T-helper 2 cell treated with Interferon-gamma antibody and Interleukin-4, amounts not matched to agents 5 μg/mL and 100 μg/mL, for 36 hours (primary cell): ENCODE data around the gene SLC49A4.

Experiments used
- DNase-seq: peaks from one replicate; pipeline ENCODE4 v3.0.0; 2021; ENCODE audit warnings: low spot score
- H3K27ac Mint-ChIP-seq: one replicate; pipeline ENCODE4 v1.8.0; 2021; ENCODE audit warnings: mild to moderate bottlenecking, mixed read lengths
- H3K27me3 Mint-ChIP-seq: one replicate; pipeline ENCODE4 v1.8.0; 2021; ENCODE audit warnings: low read depth, mixed read lengths
- H3K36me3 Mint-ChIP-seq: one replicate; pipeline ENCODE4 v1.8.0; 2021; ENCODE audit warnings: low read depth, mixed read lengths
- H3K4me1 Mint-ChIP-seq: one replicate; pipeline ENCODE4 v1.8.0; 2021; ENCODE audit warnings: low read depth, mixed read lengths
- H3K4me3 Mint-ChIP-seq: one replicate; pipeline ENCODE4 v1.8.0; 2022; ENCODE audit warnings: mild to moderate bottlenecking, moderate library complexity, mixed read lengths
- H3K9me3 Mint-ChIP-seq: one replicate; pipeline ENCODE4 v1.8.0; 2021; ENCODE audit warnings: mixed read lengths

Gene SLC49A4

DNA sequence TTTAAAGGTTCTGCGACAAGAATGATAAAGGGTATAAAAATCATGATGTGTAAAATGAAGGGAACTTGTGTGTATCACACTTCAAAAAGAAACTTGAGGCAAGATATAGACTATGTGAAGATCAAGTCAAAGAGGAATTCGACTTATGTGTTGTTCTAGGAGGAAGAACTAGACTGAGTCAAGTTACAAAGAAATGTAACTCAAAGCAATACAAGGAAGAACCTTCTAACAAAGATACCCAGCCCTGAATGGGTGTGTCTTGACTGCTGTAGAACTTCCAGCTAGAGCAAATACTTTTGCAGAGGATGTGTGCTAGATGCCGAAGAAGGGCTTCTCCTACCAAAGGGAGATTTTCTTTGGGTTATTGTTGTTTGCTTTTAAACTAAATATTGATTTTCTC lies 2.4 kb downstream of the SLC49A4 start:
- Mint-ChIP-seq H3K4me3 (no peak overlapping the region), H3K27ac (no peak overlapping the region), H3K4me1 (peaks cover 27% of the 10 kb centered on the region), H3K36me3 (peaks cover 6% of the 10 kb centered on the region), H3K9me3 (no peaks in the 10 kb centered on the region), H3K27me3 (no peaks in the 10 kb centered on the region)
- DNase-seq = no peak

DNA sequence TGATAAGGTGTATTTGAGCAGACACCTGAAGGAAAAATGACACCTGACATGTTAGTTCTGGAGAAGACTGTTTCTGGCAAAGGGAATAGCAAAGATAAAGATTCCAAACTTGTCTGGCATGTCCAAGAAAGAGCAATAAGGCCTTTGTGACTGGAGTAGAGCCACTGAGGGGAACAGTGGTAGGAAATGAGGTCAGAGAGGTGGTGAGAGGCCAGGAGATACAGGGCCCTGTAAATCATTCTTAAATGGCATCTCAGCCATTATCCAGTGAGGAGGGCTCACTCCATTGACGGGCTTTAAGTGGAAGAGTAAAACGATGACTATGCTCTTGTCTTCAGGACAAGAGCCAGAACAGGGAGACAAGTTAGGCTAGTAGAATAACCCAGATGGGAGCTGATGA lies 4.5 kb downstream of the SLC49A4 start:
- H3K4me3 Mint-ChIP-seq = no peak overlapping the region
- H3K36me3 Mint-ChIP-seq = peaks cover 6% of the 10 kb centered on the region
- no peak for DNase-seq
- H3K4me1 Mint-ChIP-seq = peaks cover 20% of the 10 kb centered on the region
- no peaks in the 10 kb centered on the region for H3K27me3 Mint-ChIP-seq
- no peaks in the 10 kb centered on the region for H3K9me3 Mint-ChIP-seq
- no peak overlapping the region for H3K27ac Mint-ChIP-seq

- no peak for DNase-seq
- Mint-ChIP-seq H3K9me3 (no peaks in the 10 kb centered on the region), H3K4me3 (no peak overlapping the region), H3K27me3 (no peaks in the 10 kb centered on the region), H3K36me3 (peaks cover 6% of the 10 kb centered on the region), H3K27ac (no peak overlapping the region), H3K4me1 (peaks cover 18% of the 10 kb centered on the region)
Observed at GRCh38 chr3:122800031-122800430, 5.2 kb downstream of the SLC49A4 start.

- Mint-ChIP-seq H3K27me3 (no peaks in the 10 kb centered on the region), H3K36me3 (peaks cover 6% of the 10 kb centered on the region), H3K27ac (no peak overlapping the region), H3K9me3 (no peaks in the 10 kb centered on the region), H3K4me1 (peaks cover 15% of the 10 kb centered on the region), H3K4me3 (no peak overlapping the region)
- no peak for DNase-seq
Observed at GRCh38 chr3:122800706-122801237, 5.9 kb downstream of the SLC49A4 start.

DNA sequence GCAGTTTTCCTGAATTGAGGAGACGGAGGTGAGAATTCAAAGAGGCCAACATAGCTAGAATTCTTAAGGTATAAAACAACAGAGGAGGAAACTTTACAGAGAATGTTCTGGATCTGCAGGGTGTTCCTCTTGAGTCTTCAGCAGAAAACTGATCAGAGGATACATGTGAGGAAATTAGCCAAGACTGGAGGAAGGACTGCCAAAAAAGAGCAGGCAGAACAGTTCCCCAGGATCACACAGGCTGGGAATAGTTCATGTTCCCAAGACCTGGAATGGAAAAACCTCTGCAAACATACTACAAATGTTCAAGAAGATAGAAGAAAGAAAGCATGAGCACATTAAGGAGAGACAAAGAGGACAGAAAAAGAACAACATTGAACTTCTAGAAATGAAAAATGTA lies 7.5 kb downstream of the SLC49A4 start:
- H3K9me3 Mint-ChIP-seq = no peaks in the 10 kb centered on the region
- no peak overlapping the region for H3K27ac Mint-ChIP-seq
- H3K36me3 Mint-ChIP-seq = peaks cover 1% of the 10 kb centered on the region
- no peaks in the 10 kb centered on the region for H3K27me3 Mint-ChIP-seq
- DNase-seq = no peak
- H3K4me1 Mint-ChIP-seq = peaks cover 4% of the 10 kb centered on the region
- H3K4me3 Mint-ChIP-seq = no peak overlapping the region

DNA sequence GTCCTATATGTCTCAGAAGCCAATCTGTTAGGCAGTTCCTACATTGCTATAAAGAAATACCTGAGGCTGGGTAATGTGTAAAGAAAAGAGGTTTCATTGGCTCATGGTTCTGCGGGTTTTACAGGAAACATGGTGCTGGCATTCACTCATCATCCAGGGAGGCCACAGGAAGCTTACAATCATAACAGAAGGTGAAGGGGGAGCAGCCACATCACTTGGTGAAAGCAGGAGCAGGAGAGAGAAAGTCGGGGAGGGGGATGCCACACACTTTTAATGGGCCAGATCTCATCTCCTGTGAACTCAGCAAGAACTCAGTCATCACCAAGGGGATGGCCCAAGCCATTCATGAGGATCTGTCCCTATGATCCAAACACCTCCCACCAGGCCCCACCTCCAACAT lies 9.1 kb downstream of the SLC49A4 start:
- Mint-ChIP-seq H3K27me3 (no peaks in the 10 kb centered on the region), H3K4me1 (peaks cover 2% of the 10 kb centered on the region), H3K9me3 (no peaks in the 10 kb centered on the region), H3K27ac (no peak overlapping the region), H3K4me3 (no peak overlapping the region), H3K36me3 (peaks cover 4% of the 10 kb centered on the region)
- no peak for DNase-seq

- Mint-ChIP-seq H3K4me3 (no peak overlapping the region), H3K4me1 (no peaks in the 10 kb centered on the region), H3K27ac (no peak overlapping the region), H3K9me3 (no peaks in the 10 kb centered on the region), H3K36me3 (peaks cover 4% of the 10 kb centered on the region), H3K27me3 (no peaks in the 10 kb centered on the region)
- DNase-seq = no peak
Observed at GRCh38 chr3:122810734-122811133, 15.9 kb downstream of the SLC49A4 start.

GRCh38 chr3:122816587-122816986 lies 21.7 kb downstream of the SLC49A4 start:
- H3K4me1 Mint-ChIP-seq = no peaks in the 10 kb centered on the region
- no peaks in the 10 kb centered on the region for H3K36me3 Mint-ChIP-seq
- DNase-seq = no peak
- H3K9me3 Mint-ChIP-seq = no peaks in the 10 kb centered on the region
- H3K4me3 Mint-ChIP-seq = no peak overlapping the region
- H3K27ac Mint-ChIP-seq = no peak overlapping the region
- no peaks in the 10 kb centered on the region for H3K27me3 Mint-ChIP-seq

DNA sequence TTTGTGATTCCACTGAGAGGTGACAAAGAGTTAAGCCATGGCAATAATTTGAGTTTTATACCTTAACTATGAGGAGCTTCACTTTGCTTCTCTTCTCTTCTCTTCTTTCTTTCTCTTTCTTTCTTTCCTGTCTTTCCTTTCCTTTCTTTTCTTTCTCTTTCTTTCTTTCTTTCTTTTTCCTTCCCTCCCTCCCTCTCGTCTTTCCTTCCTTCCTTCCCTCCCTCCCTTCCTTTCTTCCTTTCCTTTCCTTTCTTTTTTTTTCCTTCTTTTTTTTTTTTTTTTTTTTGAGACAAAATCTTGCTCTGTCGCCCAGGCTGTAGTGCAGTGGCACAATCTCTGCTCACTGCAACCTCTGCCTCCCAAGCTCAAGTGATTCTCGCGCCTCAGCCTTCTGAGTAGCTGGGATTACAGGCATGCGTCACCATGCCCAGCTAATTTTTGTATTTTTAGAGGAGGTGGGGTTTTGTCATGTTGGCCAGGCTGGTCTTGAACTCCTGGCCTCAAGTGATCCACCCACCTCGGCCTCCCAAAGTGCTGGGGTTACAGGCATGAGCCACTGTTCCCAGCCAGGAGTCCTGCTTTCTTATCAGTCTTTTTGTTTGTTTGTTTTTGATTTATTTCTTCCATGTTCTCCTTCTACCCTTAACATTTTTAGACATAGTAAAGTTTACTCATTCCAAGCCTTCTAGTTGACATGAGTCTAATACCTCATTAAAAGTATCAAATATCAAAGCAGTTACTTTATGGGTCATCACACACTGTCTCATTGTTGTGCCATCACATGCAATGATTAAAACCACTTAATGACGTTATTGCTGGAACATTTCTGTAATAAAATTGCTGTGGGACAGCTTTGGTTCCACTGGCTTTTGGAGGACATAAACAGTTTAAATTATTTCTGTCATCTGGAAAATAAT lies 29.9 kb downstream of the SLC49A4 start:
- no peak for DNase-seq
- H3K9me3 Mint-ChIP-seq = no peaks in the 10 kb centered on the region
- no peaks in the 10 kb centered on the region for H3K4me1 Mint-ChIP-seq
- no peak overlapping the region for H3K27ac Mint-ChIP-seq
- no peaks in the 10 kb centered on the region for H3K36me3 Mint-ChIP-seq
- no peak overlapping the region for H3K4me3 Mint-ChIP-seq
- no peaks in the 10 kb centered on the region for H3K27me3 Mint-ChIP-seq

DNA sequence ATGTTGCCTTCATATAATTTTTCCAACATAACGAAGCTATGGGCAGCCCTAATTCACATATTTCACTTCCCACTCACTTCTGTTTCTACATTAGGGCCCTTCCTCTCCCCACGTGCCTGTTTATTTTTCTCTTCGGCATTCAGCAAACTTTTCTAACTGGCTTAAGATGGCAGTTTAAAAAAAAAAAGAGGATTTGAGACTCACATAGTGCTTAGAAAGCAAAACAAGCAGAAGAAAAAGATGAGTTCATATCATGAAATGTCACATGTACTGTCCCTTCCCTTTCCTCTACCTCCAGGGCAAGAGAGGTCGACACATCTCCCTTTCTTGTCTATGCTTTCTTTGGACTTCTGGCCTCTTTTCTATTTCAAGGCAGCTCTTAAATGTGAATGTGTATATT lies 30.6 kb downstream of the SLC49A4 start:
- H3K27ac Mint-ChIP-seq = no peak overlapping the region
- H3K4me3 Mint-ChIP-seq = no peak overlapping the region
- no peak for DNase-seq
- no peaks in the 10 kb centered on the region for H3K9me3 Mint-ChIP-seq
- H3K27me3 Mint-ChIP-seq = no peaks in the 10 kb centered on the region
- no peaks in the 10 kb centered on the region for H3K4me1 Mint-ChIP-seq
- no peaks in the 10 kb centered on the region for H3K36me3 Mint-ChIP-seq

DNA sequence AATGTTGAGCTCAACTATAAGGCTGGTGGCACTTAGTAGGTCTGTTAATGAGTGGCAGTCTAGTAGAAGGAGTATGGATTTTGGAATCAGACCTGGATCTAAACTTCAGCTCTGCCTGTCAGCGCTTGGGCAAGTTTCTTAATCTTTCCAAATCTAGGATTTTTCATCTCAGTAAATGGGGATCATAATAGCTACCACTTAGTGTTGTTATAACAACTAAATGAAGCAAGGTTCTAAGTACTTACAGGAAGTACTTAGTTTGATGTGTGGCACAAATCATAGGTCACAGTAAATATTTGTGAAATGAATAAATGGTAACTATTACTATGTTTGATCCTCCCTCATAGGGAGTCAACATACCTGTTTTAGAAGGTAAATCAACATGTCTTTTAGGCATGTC lies 31.4 kb downstream of the SLC49A4 start:
- Mint-ChIP-seq H3K4me1 (no peaks in the 10 kb centered on the region), H3K27ac (no peak overlapping the region), H3K9me3 (no peaks in the 10 kb centered on the region), H3K27me3 (no peaks in the 10 kb centered on the region), H3K4me3 (no peak overlapping the region), H3K36me3 (no peaks in the 10 kb centered on the region)
- DNase-seq = no peak

DNA sequence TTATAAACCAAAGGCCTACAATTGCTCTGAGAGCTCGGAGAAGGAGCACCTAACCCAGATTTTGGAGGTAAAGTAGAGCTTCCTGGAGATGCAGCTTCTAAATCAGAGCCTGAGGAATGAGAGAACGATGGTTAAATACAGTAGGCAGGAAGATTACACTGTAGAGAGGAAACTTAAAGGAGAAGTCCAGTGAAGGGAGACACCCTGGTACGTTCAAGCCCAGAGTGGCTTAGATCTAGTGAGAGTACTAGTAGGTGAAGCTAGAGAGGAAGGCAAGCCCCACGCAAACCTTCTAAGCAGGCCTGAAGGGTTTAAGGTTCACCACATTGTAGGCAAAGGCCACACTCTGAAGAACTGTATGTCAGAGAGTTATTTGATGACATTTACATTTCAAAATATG lies 33.4 kb downstream of the SLC49A4 start:
- Mint-ChIP-seq H3K4me3 (no peak overlapping the region), H3K36me3 (no peaks in the 10 kb centered on the region), H3K27me3 (no peaks in the 10 kb centered on the region), H3K4me1 (no peaks in the 10 kb centered on the region), H3K27ac (no peak overlapping the region), H3K9me3 (no peaks in the 10 kb centered on the region)
- DNase-seq = no peak

- DNase-seq = no peak
- Mint-ChIP-seq H3K4me1 (no peaks in the 10 kb centered on the region), H3K36me3 (peaks cover 6% of the 10 kb centered on the region), H3K9me3 (no peaks in the 10 kb centered on the region), H3K4me3 (no peak overlapping the region), H3K27ac (no peak overlapping the region), H3K27me3 (no peaks in the 10 kb centered on the region)
Observed at GRCh38 chr3:122835590-122835989, 40.7 kb downstream of the SLC49A4 start.

GRCh38 chr3:122843604-122844003 lies 48.7 kb downstream of the SLC49A4 start:
- no peak overlapping the region for H3K27ac Mint-ChIP-seq
- H3K4me3 Mint-ChIP-seq = no peak overlapping the region

DNA sequence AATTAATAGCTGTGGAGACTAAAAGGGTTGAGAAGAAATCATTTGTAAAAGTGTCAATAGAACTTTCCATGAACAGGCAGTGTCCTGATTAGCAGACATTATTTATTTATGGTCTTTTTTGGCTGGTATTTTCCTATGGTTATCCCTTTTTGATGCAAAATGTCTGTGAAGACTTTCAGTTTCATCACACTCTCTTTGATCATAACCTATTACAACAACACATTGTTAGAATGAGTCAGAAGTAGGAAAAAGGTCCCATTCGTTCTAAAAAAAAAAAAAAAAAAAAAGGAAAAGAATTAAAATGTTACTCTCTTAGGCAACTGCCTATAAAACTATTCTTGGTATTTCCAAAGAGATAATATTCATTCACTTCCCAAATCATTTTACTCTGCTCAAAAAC lies 62.1 kb downstream of the SLC49A4 start:
- DNase-seq = no peak

More at GRCh38 chr3:122843604-122844003, 48.7 kb downstream of the SLC49A4 start:
- no peak for DNase-seq
- no peaks in the 10 kb centered on the region for H3K27me3 Mint-ChIP-seq
- peaks cover 2% of the 10 kb centered on the region for H3K4me1 Mint-ChIP-seq
- no peaks in the 10 kb centered on the region for H3K36me3 Mint-ChIP-seq
- H3K9me3 Mint-ChIP-seq = no peaks in the 10 kb centered on the region

More for the DNA sequence above, 62.1 kb downstream of the SLC49A4 start:
- no peaks in the 10 kb centered on the region for H3K4me1 Mint-ChIP-seq
- H3K9me3 Mint-ChIP-seq = no peaks in the 10 kb centered on the region
- no peak overlapping the region for H3K4me3 Mint-ChIP-seq
- peaks cover 3% of the 10 kb centered on the region for H3K36me3 Mint-ChIP-seq
- H3K27me3 Mint-ChIP-seq = no peaks in the 10 kb centered on the region
- H3K27ac Mint-ChIP-seq = no peak overlapping the region
